GM10248 (cell line): ENCODE data around the gene PJA2.
"Not testable (repeated sequence)": the region's sequence is repeated elsewhere in the genome, so short reads cannot be mapped to it uniquely, and the experiment has no call there.

Experiments used
- CTCF ChIA-PET: fragments of 300-600 bp; sonication (Branson Sonifier 250); formaldehyde crosslinking; extraction: SDS; loops from one replicate; lab custom pipeline; 2021; ENCODE audit warnings: antibody characterized with exemption; lab: Yijun Ruan, JAX
- POLR2A ChIA-PET: fragments of 350-650 bp; sonication (Branson Sonifier 250); formaldehyde crosslinking; extraction: SDS; loops from one replicate; lab custom pipeline; 2020; ENCODE audit warnings: antibody characterized with exemption; lab: Yijun Ruan, JAX
- DNase-seq: peaks from one replicate; pipeline ENCODE4 v3.0.0; 2012; ENCODE audit errors: extremely low spot score
- TF ChIP-seq, protein P1 (sequence below): IDR thresholded peaks from 2 replicates; pipeline ENCODE4 v1.5.1; 2012; ENCODE audit warnings: mild to moderate bottlenecking, low read depth; ENCODE audit errors: extremely low read depth, missing control alignments, control extremely low read depth

The PJA2 gene

DNA sequence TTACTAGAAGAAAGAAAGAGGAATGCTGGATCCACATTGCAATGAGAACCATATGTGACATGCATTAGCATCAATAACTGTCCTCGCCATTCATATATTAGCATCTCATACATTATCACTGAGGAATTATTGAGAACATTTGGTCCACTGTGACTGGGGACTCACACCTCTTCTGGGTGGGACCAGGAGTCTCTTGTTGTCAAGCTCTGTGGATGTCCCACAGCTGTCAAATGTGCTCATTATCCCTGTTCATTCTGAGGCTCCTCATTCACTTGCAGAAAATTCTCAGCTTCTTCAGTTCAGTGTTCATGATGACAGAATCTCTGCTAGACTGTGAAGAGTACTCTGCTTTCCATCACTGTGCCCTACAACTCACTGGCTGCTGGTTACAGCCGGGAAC, 109.4 kb downstream of the PJA2 start:
- POLR2A ChIA-PET, result no interaction called here
- DNase-seq, result no peak
- TF ChIP-seq, protein P1, sequence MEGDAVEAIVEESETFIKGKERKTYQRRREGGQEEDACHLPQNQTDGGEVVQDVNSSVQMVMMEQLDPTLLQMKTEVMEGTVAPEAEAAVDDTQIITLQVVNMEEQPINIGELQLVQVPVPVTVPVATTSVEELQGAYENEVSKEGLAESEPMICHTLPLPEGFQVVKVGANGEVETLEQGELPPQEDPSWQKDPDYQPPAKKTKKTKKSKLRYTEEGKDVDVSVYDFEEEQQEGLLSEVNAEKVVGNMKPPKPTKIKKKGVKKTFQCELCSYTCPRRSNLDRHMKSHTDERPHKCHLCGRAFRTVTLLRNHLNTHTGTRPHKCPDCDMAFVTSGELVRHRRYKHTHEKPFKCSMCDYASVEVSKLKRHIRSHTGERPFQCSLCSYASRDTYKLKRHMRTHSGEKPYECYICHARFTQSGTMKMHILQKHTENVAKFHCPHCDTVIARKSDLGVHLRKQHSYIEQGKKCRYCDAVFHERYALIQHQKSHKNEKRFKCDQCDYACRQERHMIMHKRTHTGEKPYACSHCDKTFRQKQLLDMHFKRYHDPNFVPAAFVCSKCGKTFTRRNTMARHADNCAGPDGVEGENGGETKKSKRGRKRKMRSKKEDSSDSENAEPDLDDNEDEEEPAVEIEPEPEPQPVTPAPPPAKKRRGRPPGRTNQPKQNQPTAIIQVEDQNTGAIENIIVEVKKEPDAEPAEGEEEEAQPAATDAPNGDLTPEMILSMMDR, result no peak
- CTCF ChIA-PET, result interaction anchor here (1.6 kb wide), 1 partner anchor 61 kb away, joined by 3 read pairs; no protein-coding TSS in a partner anchor

DNA sequence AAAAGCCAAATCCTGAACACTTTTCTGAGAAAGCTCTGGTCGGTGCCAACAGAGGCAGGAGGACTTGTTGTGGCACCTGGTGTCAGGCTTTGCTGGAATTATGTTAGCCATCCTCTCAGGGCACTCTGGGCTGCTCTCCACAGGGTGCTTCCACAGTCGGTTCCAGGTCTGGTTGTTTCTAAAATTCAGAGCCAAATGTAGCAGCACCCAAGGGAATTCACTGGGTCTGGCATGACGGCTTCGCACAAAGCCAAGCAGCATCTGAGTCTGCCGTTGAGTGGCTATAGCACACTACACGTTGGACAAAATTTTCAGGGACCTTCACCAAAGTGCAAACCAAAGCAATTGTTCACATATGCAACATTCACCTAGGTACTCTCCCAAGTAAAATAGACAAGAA, 110.2 kb downstream of the PJA2 start:
- ChIA-PET POLR2A (no interaction called here), CTCF (interaction anchor here (1.6 kb wide), 1 partner anchor 60 kb away, joined by 3 read pairs; no protein-coding TSS in a partner anchor)
- TF ChIP-seq, protein P1, result no peak
- no peak for DNase-seq

DNA sequence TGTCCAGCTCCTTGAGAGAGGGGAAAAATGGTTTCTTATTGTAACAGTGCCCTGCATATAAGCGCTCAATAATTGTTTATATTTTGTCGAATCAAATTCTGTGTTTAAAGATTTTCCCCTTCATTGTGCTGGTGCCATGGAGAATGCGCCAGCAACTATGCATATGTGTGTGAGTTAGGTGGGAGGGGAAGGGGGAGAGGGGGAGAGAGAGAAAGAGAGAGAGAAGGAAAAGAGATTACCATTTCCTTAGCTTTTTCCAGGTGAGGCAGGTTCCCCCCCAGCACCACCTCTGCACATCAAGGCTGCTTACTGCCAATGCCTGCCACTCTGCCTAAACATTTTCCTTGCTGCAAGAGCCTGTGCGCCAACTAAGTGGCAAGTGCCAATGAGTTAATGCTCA, 111.0 kb downstream of the PJA2 start:
- DNase-seq, result no peak
- TF ChIP-seq, protein P1, result no peak
- ChIA-PET POLR2A (no interaction called here), CTCF (no interaction called here)

DNA sequence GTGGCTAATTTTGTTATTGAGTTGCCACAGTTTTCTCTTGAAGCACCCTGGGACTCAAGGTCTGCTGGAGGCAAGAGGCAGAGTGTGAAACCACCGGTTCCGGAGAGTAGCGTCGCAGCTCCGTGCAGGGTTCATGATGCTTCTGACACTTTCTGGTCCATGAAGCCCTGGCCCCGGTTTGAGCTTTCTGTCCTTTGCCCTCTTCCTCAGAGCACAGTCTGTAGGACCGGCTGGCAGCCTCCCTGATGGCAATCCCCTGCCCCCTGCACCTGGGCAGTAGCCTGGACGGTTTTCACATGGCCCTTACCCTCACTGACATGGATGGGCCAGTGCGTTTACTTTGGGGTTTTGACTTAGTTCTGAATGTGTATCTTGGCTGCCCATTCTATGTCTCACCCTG, 111.9 kb downstream of the PJA2 start:
- CTCF ChIA-PET, result no interaction called here
- no peak for DNase-seq
- POLR2A ChIA-PET, result no interaction called here
- TF ChIP-seq, protein P1, result no peak

DNA sequence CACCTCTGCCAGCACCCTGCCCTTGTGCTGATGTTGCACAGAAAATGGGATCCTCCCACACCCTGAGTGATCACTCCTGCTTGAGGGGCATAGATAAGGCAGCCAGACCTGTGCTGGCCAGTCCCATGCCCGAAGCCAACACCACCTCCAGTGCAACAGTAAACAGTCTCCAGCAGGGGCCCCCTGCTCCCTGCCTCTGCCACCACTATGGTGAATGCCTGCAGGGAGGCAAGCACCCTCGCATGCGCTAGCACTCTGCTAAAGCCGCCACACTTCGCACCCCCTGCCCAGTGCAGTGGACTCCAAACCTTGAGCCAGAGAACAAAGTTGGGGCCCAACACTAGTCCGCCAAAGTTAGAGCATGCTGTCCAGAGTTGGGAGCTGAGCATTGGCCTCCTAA, 118.7 kb downstream of the PJA2 start:
- POLR2A ChIA-PET, result no interaction called here
- peak; percentile 0 for DNase-seq
- CTCF ChIA-PET, result no interaction called here
- TF ChIP-seq, protein P1, result no peak

DNA sequence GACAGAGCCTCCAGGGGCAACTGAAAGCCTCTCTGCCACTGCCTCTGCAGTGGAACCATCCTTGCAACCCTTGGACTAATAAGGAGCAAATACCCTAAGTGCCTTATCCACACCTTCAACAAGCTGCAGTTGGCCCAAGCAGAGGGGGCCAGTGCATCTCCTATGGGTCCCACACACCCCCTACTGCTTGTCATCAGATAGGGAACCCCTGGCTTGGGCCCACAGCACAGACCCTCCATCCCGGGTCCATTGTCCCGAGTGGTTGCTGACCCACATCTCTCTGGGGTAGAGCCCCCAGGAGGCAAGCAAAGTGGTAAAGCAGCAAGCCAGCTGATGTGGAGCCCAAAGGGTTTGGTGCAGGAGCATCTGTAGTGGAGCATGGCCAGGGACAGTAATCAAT, 119.5 kb downstream of the PJA2 start:
- ChIA-PET CTCF (interaction anchor here (1.2 kb wide), 2 partner anchors 12 to 14 kb away, joined by 3 read pairs; no protein-coding TSS in a partner anchor), POLR2A (no interaction called here)
- TF ChIP-seq, protein P1, result no peak
- DNase-seq, result no peak

DNA sequence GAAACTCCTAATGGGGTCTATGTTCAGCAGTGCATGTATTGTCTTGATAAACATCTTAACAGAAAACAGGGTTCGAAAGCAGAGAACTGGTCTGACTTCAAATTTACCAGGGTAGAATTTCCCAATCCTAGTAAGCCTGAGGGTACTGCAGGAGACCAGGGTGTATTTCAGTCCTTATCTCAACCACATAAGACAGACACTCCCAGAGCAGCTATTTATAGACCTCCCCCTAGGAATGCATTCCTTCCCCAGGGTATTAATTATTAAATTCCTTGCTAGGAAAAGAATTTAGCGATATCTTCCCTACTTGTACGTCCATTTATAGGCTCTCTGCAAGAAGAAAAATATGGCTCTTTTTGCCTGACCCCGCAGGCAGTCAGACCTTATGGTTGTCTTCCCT, 123.1 kb downstream of the PJA2 start:
- POLR2A ChIA-PET, CTCF ChIA-PET, DNase-seq: not testable (repeated sequence)
